Stomach (tissue), 9 donors: Measurements from ENCODE around the gene WLS. TPM values are rescaled to one million over a fixed set of nuclear protein-coding genes. Genes with fewer than 3 reads are reported as not detected.

Source experiments
- DNase-seq, 2 donors: peaks; one replicate each; pipeline versions ENCODE4 v3.0.0 to v3.0.0-alpha.2; 2013 to 2019
- H3K27ac ChIP-seq, 5 donors: fragments of 200-600 bp in 4 of 5; sonication (generic) in 4 of 5; one replicate each; pipeline ENCODE4 v1.5.1; 2013 to 2019; ENCODE audit warnings: mild to moderate bottlenecking in 1 of 5, moderate library complexity in 1 of 5
- H3K27me3 ChIP-seq, 3 donors: fragments of 200-600 bp; sonication (generic); one replicate each; pipeline ENCODE4 v1.5.1; 2017 to 2019; ENCODE audit warnings: mixed run types in 1 of 3
- H3K36me3 ChIP-seq, 4 donors: fragments of 200-600 bp; sonication (generic); 1 replicate in 3 of 4; 2 replicates in 1 of 4; pipeline ENCODE4 v1.5.1; 2016 to 2019
- H3K4me1 ChIP-seq, 4 donors: fragments of 200-600 bp; sonication (generic); one replicate each; pipeline ENCODE4 v1.5.1; 2016 to 2019
- H3K4me3 ChIP-seq, 4 donors: fragments of 200-600 bp; sonication (generic) in 3 of 4; one replicate each; pipeline ENCODE4 v1.5.1; 2016 to 2019; ENCODE audit warnings: mild to moderate bottlenecking in 1 of 4
- H3K9me3 ChIP-seq, 4 donors: fragments of 200-600 bp; sonication (generic); one replicate each; pipeline ENCODE4 v1.5.1; 2016 to 2019
- CTCF ChIP-seq, 7 experiments: fragments of 450-650 bp in 4 of 7; fragments of 200-600 bp in 3 of 7; sonication (generic) in 3 of 7; IDR thresholded peaks; one replicate each; pipeline ENCODE4 v1.5.1; 2016 to 2019; ENCODE audit warnings: antibody characterized with exemption in 7 of 7, control low read depth in 2 of 7, mild to moderate bottlenecking in 1 of 7
- EP300 ChIP-seq: sonication (generic); formaldehyde crosslinking; IDR thresholded peaks from one replicate; pipeline ENCODE4 v1.6.1; 2017; ENCODE audit warnings: antibody characterized with exemption
- POLR2A ChIP-seq, 4 donors: fragments of 450-650 bp; IDR thresholded peaks; one replicate each; pipeline ENCODE4 v1.6.1; 2016; ENCODE audit warnings: antibody characterized with exemption in 4 of 4, control low read depth in 2 of 4, mild to moderate bottlenecking in 1 of 4, moderate library complexity in 1 of 4
- POLR2AphosphoS5 ChIP-seq, 3 donors: sonication (generic); formaldehyde crosslinking; IDR thresholded peaks; one replicate each; pipeline ENCODE4 v1.6.1; 2016; ENCODE audit warnings: antibody characterized with exemption in 3 of 3
- WGBS, 5 donors: extraction: QIAGEN DNeasy Blood & Tissue Kit in 3 of 5; methylation state at CpG; one replicate each; pipeline versions ENCODE4 v1.1.5 to v1.1.7; 2013 to 2018; 5-methylcytosine and 5-hydroxymethylcytosine counted together
- intact Hi-C: fragments of 100-400 bp; cut with DNase I; formaldehyde crosslinking; loops from one replicate; pipeline ENCODE4 v1.15.1; 2023; ENCODE audit warnings: low total_unique reads
- polyA plus RNA-seq, 3 donors: library from polyadenylated mRNA; stranded (reverse); fragments of 200-250 nt; gene quantifications; one replicate each; pipeline ENCODE4 v1.2.3, GENCODE V29; 2013
- total RNA-seq, 5 donors: library from RNA; depleted of rRNA; stranded (reverse); fragments of >200 nt; gene quantifications; one replicate each; pipeline versions ENCODE4 v1.1.0 to v1.2.3, GENCODE V29; 2014 to 2016
- donor health status: healthy with polysubstance abuse.
- donor health status: Bipolar disorder and iron deficiency.
- donor health status: healthy.

WLS gene
- total and polyA plus RNA-seq, 8 donors, result 17.9 to 194 (median 66.8) TPM

GRCh38 chr1:68131261-68131660 lies 101.1 kb downstream of the WLS start:
- Histone ChIP-seq H3K9me3 (no peaks in the 10 kb centered on the region), H3K27me3 (no peaks in the 10 kb centered on the region), H3K4me1 (peaks cover 0 to 18% (median 3%) of the 10 kb centered on the region in 4 donors), H3K36me3 (peaks cover 18 to 90% (median 80%) of the 10 kb centered on the region in 4 donors), H3K27ac (no peak overlapping the region), H3K4me3 (no peak overlapping the region)
- TF ChIP-seq POLR2A (IDR thresholded peaks at IDR 0.05) (no peak), CTCF (IDR thresholded peaks at IDR 0.05) (no peak), EP300 (no peak), POLR2AphosphoS5 (IDR thresholded peaks at IDR 0.05) (no peak)
- no peak for DNase-seq
- 81 to 100% (median 97%) methylated on average over 3 of the region's 3 CpGs for WGBS, 5 donors
- intact Hi-C loops, result no loop called here

GRCh38 chr1:68129536-68130250 lies 102.6 kb downstream of the WLS start:
- Histone ChIP-seq H3K4me1 (peaks cover 0 to 18% (median 3%) of the 10 kb centered on the region in 4 donors), H3K9me3 (no peaks in the 10 kb centered on the region), H3K27me3 (no peaks in the 10 kb centered on the region), H3K4me3 (no peak overlapping the region), H3K36me3 (peaks cover 19 to 91% (median 81%) of the 10 kb centered on the region in 4 donors), H3K27ac (peak overlapping the region in 2 of 5 donors; percentile 15 to 72)
- TF ChIP-seq POLR2AphosphoS5 (IDR thresholded peaks at IDR 0.05), result no peak
- no peak for TF ChIP-seq CTCF (IDR thresholded peaks at IDR 0.05)
- no peak for TF ChIP-seq POLR2A (IDR thresholded peaks at IDR 0.05)
- TF ChIP-seq EP300, result no peak
- intact Hi-C loops, result loop anchor here (10.0 kb wide), 1 partner anchor 105 kb away; the partner anchor contains the start of gene WLS
- WGBS, 5 donors, result 76 to 89% (median 84%) methylated on average over 6 of the region's 6 CpGs
- DNase-seq, result no peak

GRCh38 chr1:68128820-68129219 lies 103.5 kb downstream of the WLS start:
- Histone ChIP-seq H3K9me3 (no peaks in the 10 kb centered on the region), H3K4me1 (peaks cover 0 to 18% (median 3%) of the 10 kb centered on the region in 4 donors), H3K27me3 (no peaks in the 10 kb centered on the region), H3K4me3 (no peak overlapping the region), H3K27ac (peak overlapping the region in 2 of 5 donors; percentile 15 to 72), H3K36me3 (peaks cover 18 to 91% (median 81%) of the 10 kb centered on the region in 4 donors)
- intact Hi-C loops, result loop anchor here (10.0 kb wide), 1 partner anchor 106 kb away; the partner anchor contains the start of gene WLS
- DNase-seq, result no peak
- TF ChIP-seq EP300 (no peak), POLR2A (IDR thresholded peaks at IDR 0.05) (no peak), CTCF (IDR thresholded peaks at IDR 0.05) (no peak), POLR2AphosphoS5 (IDR thresholded peaks at IDR 0.05) (no peak)
- 66 to 90% (median 80%) methylated on average over 10 of the region's 10 CpGs for WGBS, 5 donors

- TF ChIP-seq CTCF (IDR thresholded peaks at IDR 0.05) (no peak), POLR2AphosphoS5 (IDR thresholded peaks at IDR 0.05) (no peak), EP300 (no peak), POLR2A (IDR thresholded peaks at IDR 0.05) (no peak)
- Histone ChIP-seq H3K27me3 (no peaks in the 10 kb centered on the region), H3K4me1 (peaks cover 0 to 18% (median 3%) of the 10 kb centered on the region in 4 donors), H3K9me3 (no peaks in the 10 kb centered on the region), H3K27ac (peak overlapping the region in 1 of 5 donors; percentile 72), H3K36me3 (peaks cover 15 to 89% (median 80%) of the 10 kb centered on the region in 4 donors), H3K4me3 (no peak overlapping the region)
- DNase-seq, result no peak
- intact Hi-C loops, result loop anchor here (10.0 kb wide), 1 partner anchor 107 kb away; the partner anchor contains the start of gene WLS
- WGBS, 5 donors, result 28 to 47% (median 42%) methylated on average over 1 of the region's 1 CpG
Measured at GRCh38 chr1:68128157-68128556, 104.2 kb downstream of the WLS start.
